Suppressor macrophage treated with lipopolysaccharide for 1 hour (primary cell): ENCODE measurements around the gene NAGLU.
"Not testable (repeated sequence)": the region's sequence is repeated elsewhere in the genome, so short reads cannot be mapped to it uniquely, and the experiment has no call there.

Experiments
- DNase-seq, 3 donors: peaks; one replicate each; pipeline ENCODE4 v3.0.0-alpha.2; 2020 to 2022

NAGLU gene

GRCh38 chr17:42545755-42546505 is 9.9 kb downstream of the NAGLU start:
- DNase-seq: not testable (repeated sequence)

- no peak for DNase-seq
These were observed 11.0 kb downstream of the NAGLU start for GRCh38 chr17:42547001-42547461.

- no peak for DNase-seq
These were observed 11.6 kb downstream of the NAGLU start for GRCh38 chr17:42547698-42548069.

GRCh38 chr17:42548070-42548837 is 12.2 kb downstream of the NAGLU start:
- DNase-seq: peak in 1 of 3 donors; percentile 25

GRCh38 chr17:42548993-42549755 is 13.1 kb downstream of the NAGLU start:
- DNase-seq: no peak

- not testable (repeated sequence) for DNase-seq
These were observed 16.7 kb downstream of the NAGLU start, which contains the start of gene HSD17B1 for GRCh38 chr17:42552736-42553135. TSS of gene HSD17B1 (plus strand) at chr17:42552923. CDS start at chr17:42552934, 11 bp downstream.

- DNase-seq: no peak
These were observed 17.2 kb downstream of the NAGLU start for GRCh38 chr17:42553161-42553818.

- no peak for DNase-seq
These were observed 17.8 kb downstream of the NAGLU start for GRCh38 chr17:42553866-42554249.

- peak; percentile 71 to 89 (median 76) for DNase-seq
These were observed 18.4 kb downstream of the NAGLU start for GRCh38 chr17:42554250-42555121.

GRCh38 chr17:42555122-42555622 is 19.1 kb downstream of the NAGLU start:
- no peak for DNase-seq

- DNase-seq: peak in 1 of 3 donors; percentile 26
These were observed 20.0 kb downstream of the NAGLU start for GRCh38 chr17:42555961-42556617.

GRCh38 chr17:42559075-42559474 is 23.0 kb downstream of the NAGLU start:
- no peak for DNase-seq

GRCh38 chr17:42560246-42560645 is 24.2 kb downstream of the NAGLU start:
- no peak for DNase-seq

GRCh38 chr17:42561897-42562387 is 25.9 kb downstream of the NAGLU start, which contains the start of gene COASY:
TSS of gene COASY (plus strand) at chr17:42562148. CDS start at chr17:42562623, 475 bp downstream.
- DNase-seq: peak; percentile 98 to 99 (median 99)

- peak in 2 of 3 donors; percentile 71 to 78 for DNase-seq
These were observed 26.5 kb downstream of the NAGLU start for GRCh38 chr17:42562388-42563142.

GRCh38 chr17:42563143-42563509 is 27.1 kb downstream of the NAGLU start:
- DNase-seq: no peak

- no peak for DNase-seq
These were observed 27.5 kb downstream of the NAGLU start for GRCh38 chr17:42563543-42563942.

- no peak for DNase-seq
These were observed 27.9 kb downstream of the NAGLU start for GRCh38 chr17:42563950-42564349.

- no peak for DNase-seq
These were observed 28.9 kb downstream of the NAGLU start for GRCh38 chr17:42564815-42565522.
